CD4-positive, CD25-positive, alpha-beta regulatory T cell (primary cell): Measurements from ENCODE around the gene PCDH15. TPM values are rescaled to one million over a fixed set of nuclear protein-coding genes. Genes with fewer than 3 reads are reported as not detected.

Experiments used
- ATAC-seq, 2 donors: fragments of 150-1000 bp; cut with Tn5 transposase; one replicate each; pipeline ENCODE4 v1.10.0; 2021; ENCODE audit warnings: low read depth in 2 of 2, moderate number of reproducible peaks in 2 of 2, moderate library complexity in 1 of 2
- DNase-seq, 3 donors: peaks; one replicate each; pipeline versions ENCODE4 v3.0.0 to v3.0.0-alpha.2; 2012 to 2022; ENCODE audit warnings: mixed read lengths in 1 of 3
- H3K27ac ChIP-seq: one replicate; pipeline ENCODE4 v1.7.0; 2013; ENCODE audit warnings: mild to moderate bottlenecking, low read length; ENCODE audit not compliant: insufficient read depth, poor library complexity, severe bottlenecking
- H3K27me3 ChIP-seq: one replicate; pipeline ENCODE4 v1.7.0; 2013; ENCODE audit warnings: low read length; ENCODE audit not compliant: control insufficient read depth, insufficient read depth
- H3K36me3 ChIP-seq: one replicate; pipeline ENCODE4 v1.7.0; 2013; ENCODE audit warnings: mild to moderate bottlenecking, low read length, moderate library complexity; ENCODE audit not compliant: control insufficient read depth, insufficient read depth
- H3K4me1 ChIP-seq: 2 replicates; pipeline ENCODE4 v1.7.0; 2013; ENCODE audit warnings: mild to moderate bottlenecking, low read length; ENCODE audit not compliant: insufficient read depth, control insufficient read depth, poor library complexity, severe bottlenecking
- H3K4me3 ChIP-seq: one replicate; pipeline ENCODE4 v1.7.0; 2013; ENCODE audit warnings: low read depth, mild to moderate bottlenecking, low read length, moderate library complexity
- H3K9me3 ChIP-seq, 2 experiments: 1 replicate in 1 of 2; 2 replicates in 1 of 2; pipeline ENCODE4 v1.7.0; 2013; ENCODE audit warnings: low read length in 2 of 2, mild to moderate bottlenecking in 1 of 2, moderate library complexity in 1 of 2; ENCODE audit not compliant: control insufficient read depth in 2 of 2
- H3K27ac Mint-ChIP-seq, 3 donors: one replicate each; pipeline ENCODE4 v1.8.0; 2020 to 2022; ENCODE audit warnings: mild to moderate bottlenecking in 3 of 3, mixed read lengths in 3 of 3, moderate library complexity in 2 of 3
- H3K27me3 Mint-ChIP-seq: one replicate; pipeline ENCODE4 v1.8.0; 2022; ENCODE audit warnings: mild to moderate bottlenecking, mixed read lengths
- H3K36me3 Mint-ChIP-seq: one replicate; pipeline ENCODE4 v1.8.0; 2020; ENCODE audit warnings: mixed read lengths
- H3K4me1 Mint-ChIP-seq, 4 donors: one replicate each; pipeline ENCODE4 v1.8.0; 2020 to 2022; ENCODE audit warnings: mixed read lengths in 4 of 4, mild to moderate bottlenecking in 1 of 4
- H3K4me3 Mint-ChIP-seq, 4 donors: one replicate each; pipeline ENCODE4 v1.8.0; 2020 to 2022; ENCODE audit warnings: mild to moderate bottlenecking in 4 of 4, mixed read lengths in 4 of 4, moderate library complexity in 3 of 4
- H3K9me3 Mint-ChIP-seq, 7 donors: one replicate each; pipeline ENCODE4 v1.8.0; 2020 to 2022; ENCODE audit warnings: mixed read lengths in 7 of 7, mild to moderate bottlenecking in 3 of 7, moderate library complexity in 2 of 7
- polyA plus RNA-seq, 4 donors: library from polyadenylated mRNA; unstranded; fragments of 300-500 nt; fragmentation: Illumina TruSeq; gene quantifications; one replicate each; pipeline ENCODE4 v1.2.3, GENCODE V29; 2021
- total RNA-seq: library from RNA; stranded (reverse); gene quantifications from one replicate; pipeline ENCODE4 v1.2.3, GENCODE V29; 2022

PCDH15 gene
- total and polyA plus RNA-seq, 5 donors from 2014 or later = not detected

DNA sequence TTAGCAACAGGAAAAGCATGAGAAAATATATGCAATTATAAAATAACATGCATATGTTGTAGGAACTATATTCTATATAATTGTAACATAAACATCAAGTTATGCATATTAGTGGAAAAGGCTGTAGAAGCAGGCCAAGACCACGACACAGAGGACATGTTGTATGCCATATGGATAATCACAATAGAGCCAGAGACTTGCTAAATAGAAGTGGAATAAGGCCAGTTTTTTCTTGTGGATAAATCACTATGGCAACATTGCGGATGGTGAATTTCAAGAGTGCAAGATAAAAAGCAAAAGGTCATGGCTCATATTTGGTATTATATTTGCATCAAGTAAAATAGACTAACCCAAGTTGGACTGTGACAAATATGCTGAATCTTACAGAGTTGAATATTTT lies 93.0 kb downstream of the PCDH15 start:
- DNase-seq (no peak), ATAC-seq (no peak)
- H3K9me3 Mint-ChIP-seq = peaks cover 0 to 9% (median 3%) of the 10 kb centered on the region in 7 donors
- H3K4me3 Mint-ChIP-seq = no peak overlapping the region
- H3K4me3 ChIP-seq = no peak overlapping the region
- H3K27ac Mint-ChIP-seq = no peak overlapping the region
- no peaks in the 10 kb centered on the region for H3K9me3 ChIP-seq
- H3K36me3 ChIP-seq = no peaks in the 10 kb centered on the region
- H3K27ac ChIP-seq = no peak overlapping the region
- no peaks in the 10 kb centered on the region for H3K4me1 ChIP-seq
- H3K27me3 ChIP-seq = no peaks in the 10 kb centered on the region
- no peaks in the 10 kb centered on the region for H3K27me3 Mint-ChIP-seq
- no peaks in the 10 kb centered on the region for H3K36me3 Mint-ChIP-seq
- H3K4me1 Mint-ChIP-seq = no peaks in the 10 kb centered on the region

DNA sequence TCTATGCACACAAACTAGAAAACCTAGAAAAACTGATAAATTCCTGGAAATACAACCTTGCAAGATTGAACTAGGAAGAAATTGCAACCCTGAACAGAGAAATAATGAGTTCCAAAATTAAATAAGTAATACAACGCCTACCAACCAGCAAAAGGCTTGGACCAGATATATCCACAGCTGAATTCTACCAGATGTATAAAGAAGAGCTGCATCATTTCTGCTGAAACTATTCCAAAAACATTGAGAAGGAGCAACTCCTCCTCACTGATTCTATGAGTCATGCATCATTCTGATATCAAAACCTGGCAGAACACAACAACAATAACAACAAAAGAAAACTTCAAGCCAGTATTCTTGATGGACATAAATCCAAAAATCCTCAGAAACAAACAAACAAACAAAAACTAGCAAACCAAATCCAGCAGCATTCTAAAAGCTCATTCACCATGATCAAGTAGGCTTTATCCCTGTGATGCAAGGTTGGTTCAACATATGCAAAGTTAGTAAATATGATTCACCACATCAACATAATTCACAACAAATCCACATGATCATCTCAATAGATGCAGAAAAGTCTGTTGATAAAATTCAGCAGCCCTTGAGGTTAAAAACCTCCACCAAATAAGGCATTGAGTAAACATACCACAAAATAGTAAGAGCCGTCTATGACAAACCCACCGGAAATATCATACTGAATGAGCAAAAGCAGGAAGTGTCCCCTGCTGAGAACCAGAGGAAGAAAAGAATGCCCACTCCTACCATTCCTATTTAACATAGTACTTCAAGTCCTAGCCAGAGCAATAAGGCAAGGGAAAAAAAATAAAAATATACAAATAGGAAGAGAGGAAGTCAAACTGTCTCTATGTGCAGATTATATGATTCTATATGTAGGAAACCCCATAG lies 98.2 kb downstream of the PCDH15 start:
- H3K27ac Mint-ChIP-seq = no peak overlapping the region
- H3K4me3 Mint-ChIP-seq = no peak overlapping the region
- no peaks in the 10 kb centered on the region for H3K27me3 Mint-ChIP-seq
- H3K9me3 Mint-ChIP-seq = peaks cover 2 to 22% (median 10%) of the 10 kb centered on the region in 7 donors
- no peaks in the 10 kb centered on the region for H3K4me1 Mint-ChIP-seq
- no peak overlapping the region for H3K27ac ChIP-seq
- DNase-seq (no peak), ATAC-seq (no peak)
- peaks cover 0 to 9% of the 10 kb centered on the region in 2 experiments for H3K9me3 ChIP-seq
- H3K36me3 Mint-ChIP-seq = no peaks in the 10 kb centered on the region
- H3K27me3 ChIP-seq = no peaks in the 10 kb centered on the region
- H3K36me3 ChIP-seq = no peaks in the 10 kb centered on the region
- no peaks in the 10 kb centered on the region for H3K4me1 ChIP-seq
- no peak overlapping the region for H3K4me3 ChIP-seq

DNA sequence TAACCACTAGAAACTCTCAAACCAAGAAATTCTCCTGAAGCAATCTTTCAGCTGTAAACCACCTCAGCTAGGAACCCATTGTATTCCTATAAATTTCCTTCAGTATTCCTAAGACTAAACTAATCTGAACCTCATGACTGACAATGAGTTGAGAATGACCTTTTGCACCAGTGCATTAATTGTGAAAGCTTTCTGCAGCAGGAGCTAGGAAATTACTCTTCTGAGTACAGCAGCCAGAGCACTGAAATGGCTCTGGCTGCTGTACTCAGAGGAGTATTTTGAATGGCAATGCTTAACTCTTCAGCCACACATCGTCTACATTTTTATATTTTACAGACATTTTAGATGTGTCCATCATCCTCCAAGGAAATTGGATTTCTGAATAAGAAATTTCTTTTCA lies 109.7 kb downstream of the PCDH15 start:
- Mint-ChIP-seq H3K9me3 (peaks cover 2 to 31% (median 6%) of the 10 kb centered on the region in 7 donors), H3K4me1 (no peaks in the 10 kb centered on the region), H3K27me3 (no peaks in the 10 kb centered on the region), H3K4me3 (no peak overlapping the region), H3K36me3 (no peaks in the 10 kb centered on the region), H3K27ac (no peak overlapping the region)
- Histone ChIP-seq H3K27ac (no peak overlapping the region), H3K36me3 (no peaks in the 10 kb centered on the region), H3K9me3 (no peaks in the 10 kb centered on the region), H3K4me1 (no peaks in the 10 kb centered on the region), H3K4me3 (no peak overlapping the region), H3K27me3 (no peaks in the 10 kb centered on the region)
- no peak for ATAC-seq
- DNase-seq = no peak

DNA sequence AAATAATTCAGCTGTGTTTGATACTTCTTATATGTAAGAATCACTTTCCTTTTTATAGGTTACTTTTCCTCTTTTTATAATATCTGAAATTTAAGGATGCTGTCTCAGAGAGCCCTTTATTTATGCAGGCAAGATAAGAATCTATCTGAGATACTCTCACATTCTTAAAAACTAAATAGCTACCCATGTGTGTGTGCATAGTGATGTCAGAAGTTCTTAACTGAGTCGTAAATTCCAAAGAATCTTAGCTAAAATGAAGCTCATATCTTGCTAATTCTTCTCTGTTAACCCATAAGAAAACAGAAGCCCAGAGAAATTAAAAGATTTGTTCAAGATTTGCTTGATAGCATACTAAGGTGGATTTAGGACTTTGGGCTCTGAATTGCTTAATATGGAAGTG lies 118.5 kb downstream of the PCDH15 start:
- H3K4me3 ChIP-seq = no peak overlapping the region
- H3K4me1 Mint-ChIP-seq = no peaks in the 10 kb centered on the region
- H3K9me3 ChIP-seq = peaks cover 2 to 8% of the 10 kb centered on the region in 2 experiments
- no peaks in the 10 kb centered on the region for H3K27me3 ChIP-seq
- H3K27ac ChIP-seq = no peak overlapping the region
- H3K4me1 ChIP-seq = no peaks in the 10 kb centered on the region
- peaks cover 0 to 39% (median 6%) of the 10 kb centered on the region in 7 donors for H3K9me3 Mint-ChIP-seq
- H3K36me3 ChIP-seq = no peaks in the 10 kb centered on the region
- no peaks in the 10 kb centered on the region for H3K36me3 Mint-ChIP-seq
- H3K4me3 Mint-ChIP-seq = no peak overlapping the region
- DNase-seq (no peak), ATAC-seq (no peak)
- H3K27ac Mint-ChIP-seq = no peak overlapping the region
- no peaks in the 10 kb centered on the region for H3K27me3 Mint-ChIP-seq

DNA sequence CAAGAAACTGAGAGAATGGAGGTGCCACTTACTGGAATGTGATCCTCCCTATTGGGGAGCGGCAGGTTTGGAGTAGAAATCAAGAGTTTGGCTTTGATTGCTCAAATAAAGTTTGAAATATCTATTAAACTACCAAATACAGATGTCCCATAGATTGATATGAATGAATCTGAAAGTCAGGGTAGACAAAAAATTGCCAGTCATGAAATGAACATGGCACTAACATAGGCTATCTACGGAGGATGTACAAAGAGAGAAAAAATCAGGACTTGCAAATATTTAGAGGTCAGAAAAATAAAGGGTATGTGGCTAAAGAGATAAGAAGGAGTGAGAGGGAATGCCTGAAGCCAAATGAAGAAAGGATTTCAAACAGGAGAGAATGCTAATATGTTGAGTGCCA lies 119.9 kb downstream of the PCDH15 start:
- Histone ChIP-seq H3K4me3 (no peak overlapping the region), H3K9me3 (peaks cover 2 to 8% of the 10 kb centered on the region in 2 experiments), H3K27ac (no peak overlapping the region), H3K27me3 (no peaks in the 10 kb centered on the region), H3K4me1 (no peaks in the 10 kb centered on the region), H3K36me3 (no peaks in the 10 kb centered on the region)
- Mint-ChIP-seq H3K27ac (no peak overlapping the region), H3K9me3 (peaks cover 0 to 38% (median 7%) of the 10 kb centered on the region in 7 donors), H3K36me3 (no peaks in the 10 kb centered on the region), H3K4me3 (no peak overlapping the region), H3K4me1 (no peaks in the 10 kb centered on the region), H3K27me3 (no peaks in the 10 kb centered on the region)
- no peak for DNase-seq
- ATAC-seq = no peak

DNA sequence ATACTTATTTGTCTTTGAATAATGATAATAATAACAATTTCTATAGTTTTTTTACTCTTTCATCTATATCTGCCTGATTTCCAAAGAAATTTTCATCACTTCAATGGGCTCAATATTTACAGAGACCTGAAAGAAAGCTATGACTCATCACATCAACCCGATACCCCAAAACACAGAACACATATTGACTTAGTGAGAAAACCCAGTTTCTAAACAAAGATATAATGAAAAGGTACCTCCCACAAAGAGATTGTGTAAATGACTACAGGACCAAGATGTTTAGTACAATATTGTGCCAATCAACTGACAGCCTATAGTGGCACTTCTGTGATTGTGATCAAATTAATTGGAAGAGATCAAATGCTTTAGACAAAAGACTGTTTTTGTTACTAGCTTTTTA lies 133.9 kb downstream of the PCDH15 start:
- no peaks in the 10 kb centered on the region for H3K36me3 ChIP-seq
- H3K4me3 ChIP-seq = no peak overlapping the region
- DNase-seq (no peak), ATAC-seq (no peak)
- no peak overlapping the region for H3K27ac ChIP-seq
- H3K36me3 Mint-ChIP-seq = no peaks in the 10 kb centered on the region
- no peaks in the 10 kb centered on the region for H3K4me1 Mint-ChIP-seq
- peaks cover 0 to 11% (median 3%) of the 10 kb centered on the region in 7 donors for H3K9me3 Mint-ChIP-seq
- H3K27me3 Mint-ChIP-seq = no peaks in the 10 kb centered on the region
- no peaks in the 10 kb centered on the region for H3K4me1 ChIP-seq
- H3K27ac Mint-ChIP-seq = no peak overlapping the region
- no peaks in the 10 kb centered on the region for H3K27me3 ChIP-seq
- no peak overlapping the region for H3K4me3 Mint-ChIP-seq
- peaks cover 0 to 5% of the 10 kb centered on the region in 2 experiments for H3K9me3 ChIP-seq

DNA sequence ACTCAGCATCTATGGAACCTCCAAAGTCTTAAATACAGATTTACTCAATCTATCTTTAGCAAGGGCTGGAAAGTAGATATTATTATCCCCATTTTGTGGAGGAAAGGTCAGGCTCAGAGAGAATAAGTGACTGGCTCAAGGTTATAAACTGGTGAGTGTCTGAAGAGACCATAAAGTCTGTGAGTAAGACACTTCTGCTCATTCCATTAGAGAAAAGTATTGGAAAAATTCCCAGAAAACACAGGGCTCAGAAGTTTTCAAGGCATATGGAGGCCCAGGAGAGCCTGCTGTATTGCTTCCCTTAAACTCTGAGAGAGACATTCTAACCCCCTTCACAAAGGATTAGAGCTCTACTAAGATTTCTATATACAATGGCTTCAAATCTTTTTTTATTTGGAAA lies 134.8 kb downstream of the PCDH15 start:
- Mint-ChIP-seq H3K4me3 (no peak overlapping the region), H3K27ac (no peak overlapping the region), H3K4me1 (no peaks in the 10 kb centered on the region), H3K36me3 (no peaks in the 10 kb centered on the region), H3K9me3 (peaks cover 0 to 17% (median 5%) of the 10 kb centered on the region in 7 donors), H3K27me3 (no peaks in the 10 kb centered on the region)
- ATAC-seq = no peak
- Histone ChIP-seq H3K4me3 (no peak overlapping the region), H3K27ac (no peak overlapping the region), H3K36me3 (no peaks in the 10 kb centered on the region), H3K9me3 (peaks cover 0 to 5% of the 10 kb centered on the region in 2 experiments), H3K27me3 (no peaks in the 10 kb centered on the region), H3K4me1 (no peaks in the 10 kb centered on the region)
- DNase-seq = no peak

DNA sequence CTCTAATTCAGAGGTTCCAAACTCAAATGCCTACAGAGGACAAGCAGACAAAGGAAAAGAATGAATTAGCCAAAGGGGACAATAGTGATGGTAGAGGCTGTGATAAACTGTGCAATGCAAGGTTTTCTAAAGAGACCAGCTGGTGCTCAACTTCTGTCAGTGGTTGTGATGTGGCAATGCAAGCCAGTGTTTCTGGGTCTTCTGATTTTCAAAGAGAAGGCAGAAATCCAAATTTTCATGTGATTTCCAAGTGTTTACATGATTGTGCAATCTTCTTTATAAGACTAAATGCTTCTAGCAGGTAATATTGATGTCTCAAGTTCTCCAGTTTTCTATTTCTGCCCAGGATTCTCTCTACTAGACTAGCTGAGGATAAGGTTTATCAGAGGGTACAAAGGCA lies 135.9 kb downstream of the PCDH15 start:
- Histone ChIP-seq H3K4me3 (no peak overlapping the region), H3K27ac (no peak overlapping the region), H3K9me3 (peaks cover 0 to 5% of the 10 kb centered on the region in 2 experiments), H3K36me3 (no peaks in the 10 kb centered on the region), H3K27me3 (no peaks in the 10 kb centered on the region), H3K4me1 (no peaks in the 10 kb centered on the region)
- Mint-ChIP-seq H3K27me3 (no peaks in the 10 kb centered on the region), H3K4me3 (no peak overlapping the region), H3K27ac (no peak overlapping the region), H3K36me3 (no peaks in the 10 kb centered on the region), H3K9me3 (peaks cover 0 to 17% (median 5%) of the 10 kb centered on the region in 7 donors), H3K4me1 (no peaks in the 10 kb centered on the region)
- ATAC-seq (no peak), DNase-seq (no peak)
